Liver (tissue), 9 donors: ENCODE measurements around the gene IL17B. TPM values are rescaled to one million over a fixed set of nuclear protein-coding genes. Genes with fewer than 3 reads are reported as not detected.
A peak's percentile ranks its signal among the peaks of the same experiment; 100 is the strongest.

Experiments
- DNase-seq: peaks from one replicate; pipeline ENCODE4 v3.0.0-alpha.2; 2017; ENCODE audit warnings: low spot score
- H3K27ac ChIP-seq, 2 donors: one replicate each; pipeline ENCODE4 v1.7.0; 2013; ENCODE audit warnings: inconsistent platforms in 2 of 2, low read length in 2 of 2, control low read depth in 1 of 2, low read depth in 1 of 2, mild to moderate bottlenecking in 1 of 2
- H3K27me3 ChIP-seq, 4 donors: one replicate each; pipeline versions ENCODE4 v1.6.1 to v1.7.0; 2013; ENCODE audit warnings: low read length in 3 of 4, inconsistent platforms in 1 of 4, mild to moderate bottlenecking in 1 of 4, moderate library complexity in 1 of 4; ENCODE audit not compliant: control insufficient read depth in 4 of 4, insufficient read depth in 4 of 4
- H3K36me3 ChIP-seq, 4 donors: one replicate each; pipeline versions ENCODE4 v1.6.1 to v1.7.0; 2013; ENCODE audit warnings: low read length in 3 of 4, mild to moderate bottlenecking in 3 of 4, low read depth in 1 of 4, moderate library complexity in 1 of 4; ENCODE audit not compliant: control insufficient read depth in 4 of 4, insufficient read depth in 3 of 4
- H3K4me1 ChIP-seq, 4 donors: one replicate each; pipeline versions ENCODE4 v1.6.1 to v1.7.0; 2013; ENCODE audit warnings: low read length in 3 of 4, mild to moderate bottlenecking in 3 of 4, moderate library complexity in 1 of 4; ENCODE audit not compliant: control insufficient read depth in 4 of 4, insufficient read depth in 4 of 4
- H3K4me3 ChIP-seq, 3 donors: one replicate each; pipeline versions ENCODE4 v1.6.1 to v1.7.0; 2013; ENCODE audit warnings: low read length in 3 of 3, control low read depth in 1 of 3, low read depth in 1 of 3, mild to moderate bottlenecking in 1 of 3
- H3K9ac ChIP-seq, 2 donors: one replicate each; pipeline ENCODE4 v1.7.0; 2013; ENCODE audit warnings: low read length in 2 of 2, mild to moderate bottlenecking in 2 of 2, moderate library complexity in 2 of 2, control low read depth in 1 of 2, low read depth in 1 of 2
- H3K9me3 ChIP-seq, 4 donors: one replicate each; pipeline versions ENCODE4 v1.6.1 to v1.7.0; 2013; ENCODE audit warnings: low read length in 3 of 4; ENCODE audit not compliant: control insufficient read depth in 4 of 4
- EGR1 ChIP-seq, 2 donors: IDR thresholded peaks; 2 replicates each; pipeline ENCODE4 v1.6.1; 2016 to 2018; ENCODE audit warnings: antibody characterized with exemption in 2 of 2, low read depth in 2 of 2
- FOXA1 ChIP-seq: IDR thresholded peaks from 2 replicates; pipeline ENCODE4 v1.6.1; 2016; ENCODE audit warnings: antibody characterized with exemption
- FOXA2 ChIP-seq: IDR thresholded peaks from 2 replicates; pipeline ENCODE4 v1.6.1; 2016; ENCODE audit warnings: antibody characterized with exemption
- GABPA ChIP-seq, 2 donors: IDR thresholded peaks in 1 of 2; conservative IDR thresholded peaks in 1 of 2; 2 replicates each; pipeline ENCODE4 v1.6.1; 2016; ENCODE audit warnings: antibody characterized with exemption in 2 of 2, mild to moderate bottlenecking in 1 of 2, moderate library complexity in 1 of 2
- HNF4A ChIP-seq, 2 donors: conservative IDR thresholded peaks; 2 replicates each; pipeline ENCODE4 v1.6.1; 2016; ENCODE audit warnings: antibody characterized with exemption in 2 of 2, mild to moderate bottlenecking in 2 of 2
- HNF4G ChIP-seq: IDR thresholded peaks from 2 replicates; pipeline ENCODE4 v1.6.1; 2016; ENCODE audit warnings: antibody characterized with exemption
- JUND ChIP-seq, 2 donors: IDR thresholded peaks; 2 replicates each; pipeline ENCODE4 v1.6.1; 2016; ENCODE audit warnings: antibody characterized with exemption in 2 of 2
- NR2F2 ChIP-seq: IDR thresholded peaks from 2 replicates; pipeline ENCODE4 v1.6.1; 2016; ENCODE audit warnings: antibody characterized with exemption
- RAD21 ChIP-seq, 2 donors: IDR thresholded peaks; 2 replicates each; pipeline ENCODE4 v1.6.1; 2016; ENCODE audit warnings: antibody characterized with exemption in 2 of 2, mild to moderate bottlenecking in 2 of 2
- RXRA ChIP-seq, 2 donors: IDR thresholded peaks; 2 replicates each; pipeline ENCODE4 v1.6.1; 2017 to 2018; ENCODE audit warnings: antibody characterized with exemption in 2 of 2, mild to moderate bottlenecking in 1 of 2
- SP1 ChIP-seq: IDR thresholded peaks from 2 replicates; pipeline ENCODE4 v1.6.1; 2018; ENCODE audit warnings: antibody characterized with exemption, mild to moderate bottlenecking
- TAF1 ChIP-seq: conservative IDR thresholded peaks from 2 replicates; pipeline ENCODE4 v1.6.1; 2016; ENCODE audit warnings: antibody characterized with exemption, mild to moderate bottlenecking
- YY1 ChIP-seq: IDR thresholded peaks from 2 replicates; pipeline ENCODE4 v1.6.1; 2016; ENCODE audit warnings: antibody characterized with exemption, mild to moderate bottlenecking
- WGBS: extraction: QIAGEN DNeasy Blood & Tissue Kit; methylation state at CpG from one replicate; pipeline ENCODE4 v1.1.7; 2013; 5-methylcytosine and 5-hydroxymethylcytosine counted together
- polyA plus RNA-seq, 2 donors: library from polyadenylated mRNA; stranded (reverse) in 1 of 2; unstranded in 1 of 2; fragments of 200-250 nt in 1 of 2; fragments of >200 nt in 1 of 2; fragmentation: Nextera tagmentation in 1 of 2; extraction: Ambion mirVana in 1 of 2; gene quantifications; one replicate each; pipeline versions ENCODE4 v1.2.1 to v1.2.3, GENCODE V29; 2013 to 2015
- total RNA-seq, 2 donors: library from RNA; depleted of rRNA; stranded (reverse); fragments of >200 nt; gene quantifications; one replicate each; pipeline ENCODE4 v1.2.3, GENCODE V29; 2014
- TF ChIP-seq, protein P1 (sequence below): IDR thresholded peaks from 2 replicates; pipeline ENCODE4 v1.6.1; 2016; ENCODE audit warnings: antibody characterized with exemption
- TF ChIP-seq, protein P2 (sequence below): IDR thresholded peaks from 2 replicates; pipeline ENCODE4 v1.6.1; 2016; ENCODE audit warnings: antibody characterized with exemption, mild to moderate bottlenecking
- TF ChIP-seq, protein P3 (sequence below): IDR thresholded peaks from 2 replicates; pipeline ENCODE4 v1.6.1; 2016; ENCODE audit warnings: antibody characterized with exemption
- TF ChIP-seq, protein P4 (sequence below): fragments of 150-350 bp; IDR thresholded peaks from 2 replicates; pipeline ENCODE4 v1.5.1; 2017; ENCODE audit warnings: improper control_type of control experiment, low read depth, low read length; ENCODE audit not compliant: missing input control
- TF ChIP-seq, protein P5 (sequence below): IDR thresholded peaks from 2 replicates; pipeline ENCODE4 v1.6.1; 2016; ENCODE audit warnings: antibody characterized with exemption
- donor health status: healthy.
- donor health status: healthy.
- donor health status: healthy.
- donor health status: healthy.
- donor health status: healthy.

IL17B gene
- total and polyA plus RNA-seq, 4 donors: not detected

DNA sequence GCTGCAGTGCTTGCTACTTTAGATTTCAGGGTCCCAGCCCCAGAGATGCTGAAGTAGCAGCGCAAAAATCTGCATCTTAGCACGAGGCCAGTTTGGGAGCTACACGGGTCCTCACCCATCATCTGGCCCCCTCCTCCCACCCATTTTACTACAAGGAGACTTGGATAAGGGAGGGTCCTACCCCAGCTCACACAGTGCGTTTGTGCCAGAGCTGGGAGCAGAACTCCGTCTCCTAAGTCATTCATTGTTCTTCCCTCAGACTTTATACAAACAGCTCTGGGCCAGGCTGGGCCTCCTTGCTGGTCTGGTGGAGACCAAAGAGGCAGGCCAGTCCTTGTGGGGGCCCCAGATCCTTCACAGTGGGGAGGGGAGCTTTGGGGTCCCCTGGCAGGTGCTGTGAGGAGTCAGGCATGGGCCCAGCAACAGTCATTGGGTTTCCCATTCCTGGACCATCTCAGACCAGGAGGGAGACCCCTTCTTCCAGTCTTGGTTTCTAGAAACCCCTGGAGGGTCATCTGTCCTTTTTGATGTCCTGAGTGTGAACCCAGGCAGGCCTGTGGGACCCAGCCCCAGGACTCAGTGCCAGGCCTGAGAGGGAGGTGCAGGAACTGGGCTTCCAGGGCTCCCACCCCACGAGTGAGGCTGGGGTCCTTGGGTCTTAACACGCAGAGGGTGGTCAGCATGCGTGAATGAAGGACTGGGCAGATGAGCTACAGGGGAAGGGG lies 2.3 kb upstream of the IL17B start (continued):
- TF ChIP-seq, protein P1, sequence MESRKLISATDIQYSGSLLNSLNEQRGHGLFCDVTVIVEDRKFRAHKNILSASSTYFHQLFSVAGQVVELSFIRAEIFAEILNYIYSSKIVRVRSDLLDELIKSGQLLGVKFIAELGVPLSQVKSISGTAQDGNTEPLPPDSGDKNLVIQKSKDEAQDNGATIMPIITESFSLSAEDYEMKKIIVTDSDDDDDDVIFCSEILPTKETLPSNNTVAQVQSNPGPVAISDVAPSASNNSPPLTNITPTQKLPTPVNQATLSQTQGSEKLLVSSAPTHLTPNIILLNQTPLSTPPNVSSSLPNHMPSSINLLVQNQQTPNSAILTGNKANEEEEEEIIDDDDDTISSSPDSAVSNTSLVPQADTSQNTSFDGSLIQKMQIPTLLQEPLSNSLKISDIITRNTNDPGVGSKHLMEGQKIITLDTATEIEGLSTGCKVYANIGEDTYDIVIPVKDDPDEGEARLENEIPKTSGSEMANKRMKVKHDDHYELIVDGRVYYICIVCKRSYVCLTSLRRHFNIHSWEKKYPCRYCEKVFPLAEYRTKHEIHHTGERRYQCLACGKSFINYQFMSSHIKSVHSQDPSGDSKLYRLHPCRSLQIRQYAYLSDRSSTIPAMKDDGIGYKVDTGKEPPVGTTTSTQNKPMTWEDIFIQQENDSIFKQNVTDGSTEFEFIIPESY: no peak
- TF ChIP-seq JUND (IDR thresholded peaks at IDR 0.05): no peak

DNA sequence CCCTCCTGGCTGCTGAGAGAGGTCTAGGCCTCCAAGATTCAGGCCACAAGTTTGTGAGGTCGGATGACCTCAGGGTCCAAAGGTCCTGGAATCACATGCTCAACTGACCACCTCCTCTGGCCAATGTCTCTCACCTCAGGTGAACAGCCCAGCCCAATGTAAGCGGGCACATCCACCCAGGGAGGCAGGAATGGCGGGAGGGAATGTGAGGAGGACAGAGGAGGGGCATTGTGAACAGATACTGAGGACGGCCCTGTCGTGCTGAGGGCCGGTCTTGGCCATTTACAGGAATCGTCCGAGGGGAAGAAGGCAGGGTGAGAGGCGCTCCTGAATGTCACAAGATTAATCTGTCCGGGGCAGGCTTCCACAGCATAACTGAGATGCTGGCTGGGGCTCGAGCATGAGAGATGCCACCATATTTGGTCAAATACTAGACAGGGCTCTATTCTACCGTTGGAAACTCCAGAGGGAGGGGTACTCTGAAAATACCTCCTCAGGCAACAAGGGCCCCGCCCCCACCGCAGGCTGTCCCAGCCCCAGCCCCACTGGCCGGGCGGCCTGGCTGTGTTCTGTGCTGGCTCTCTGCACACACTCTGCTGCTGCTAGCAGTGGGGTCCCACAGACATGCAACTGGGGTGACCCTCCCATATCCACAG lies 1.5 kb upstream of the IL17B start:
- no peak for TF ChIP-seq YY1
- TF ChIP-seq HNF4A (conservative IDR thresholded peaks at IDR 0.05): peak in 1 of 2 donors; percentile 20
- no peak for TF ChIP-seq RAD21 (IDR thresholded peaks at IDR 0.05)
- TF ChIP-seq NR2F2: peak; percentile 48
- no peak for TF ChIP-seq SP1
- no peak for TF ChIP-seq JUND (IDR thresholded peaks at IDR 0.05)
- no peak for DNase-seq
- no peak overlapping the region for H3K27ac ChIP-seq
- H3K9me3 ChIP-seq: no peaks in the 10 kb centered on the region
- H3K27me3 ChIP-seq: no peaks in the 10 kb centered on the region
- 74% methylated on average over 16 of the region's 16 CpGs for WGBS
- no peak overlapping the region for H3K4me3 ChIP-seq
- no peak overlapping the region for H3K9ac ChIP-seq
- H3K36me3 ChIP-seq: no peaks in the 10 kb centered on the region
- peaks cover 0 to 6% (median 0%) of the 10 kb centered on the region in 4 donors for H3K4me1 ChIP-seq

DNA sequence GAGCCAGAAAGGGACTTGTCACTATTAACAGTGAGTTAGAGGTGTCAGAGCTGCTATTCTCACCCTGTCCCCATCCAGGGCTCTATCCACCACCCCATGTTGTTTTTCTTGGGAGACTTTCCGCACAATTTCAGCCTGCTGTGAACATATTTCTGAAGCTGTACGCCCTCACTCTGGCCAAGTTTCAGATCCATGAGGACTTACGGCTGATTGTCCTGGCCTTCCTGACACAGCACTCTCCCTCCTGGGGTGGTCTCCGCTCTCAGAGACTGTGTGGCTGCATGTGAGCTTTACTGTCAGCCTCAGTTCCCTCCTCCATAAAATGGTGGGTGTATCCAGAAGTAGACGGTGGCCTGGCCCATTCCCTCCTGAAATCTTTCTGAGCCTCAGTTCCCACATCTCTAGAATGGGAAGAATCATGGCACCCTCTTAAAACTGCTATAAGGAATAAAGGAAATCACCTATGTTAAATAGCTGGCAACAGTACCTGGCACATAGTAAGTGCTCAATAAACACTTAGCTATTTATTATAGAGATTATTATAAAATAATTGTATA lies 804 bp upstream of the IL17B start:
- no peak overlapping the region for H3K27ac ChIP-seq
- WGBS: 92% methylated on average over 5 of the region's 5 CpGs
- peaks cover 0 to 6% (median 0%) of the 10 kb centered on the region in 4 donors for H3K4me1 ChIP-seq
- no peak overlapping the region for H3K9ac ChIP-seq
- no peaks in the 10 kb centered on the region for H3K36me3 ChIP-seq
- no peaks in the 10 kb centered on the region for H3K9me3 ChIP-seq
- H3K27me3 ChIP-seq: no peaks in the 10 kb centered on the region
- TF ChIP-seq FOXA1 (no peak), HNF4A (conservative IDR thresholded peaks at IDR 0.05) (no peak), JUND (IDR thresholded peaks at IDR 0.05) (no peak), FOXA2 (no peak), HNF4G (no peak), YY1 (no peak), EGR1 (IDR thresholded peaks at IDR 0.05; ENCODE audit: low read depth in 2 of 2) (no peak), GABPA (IDR thresholded peaks at IDR 0.05 in 1 of 2, conservative IDR thresholded peaks at IDR 0.05 in 1 of 2) (no peak), TAF1 (no peak), RXRA (IDR thresholded peaks at IDR 0.05) (no peak), RAD21 (IDR thresholded peaks at IDR 0.05) (no peak), SP1 (no peak), NR2F2 (no peak)
- TF ChIP-seq, protein P2, sequence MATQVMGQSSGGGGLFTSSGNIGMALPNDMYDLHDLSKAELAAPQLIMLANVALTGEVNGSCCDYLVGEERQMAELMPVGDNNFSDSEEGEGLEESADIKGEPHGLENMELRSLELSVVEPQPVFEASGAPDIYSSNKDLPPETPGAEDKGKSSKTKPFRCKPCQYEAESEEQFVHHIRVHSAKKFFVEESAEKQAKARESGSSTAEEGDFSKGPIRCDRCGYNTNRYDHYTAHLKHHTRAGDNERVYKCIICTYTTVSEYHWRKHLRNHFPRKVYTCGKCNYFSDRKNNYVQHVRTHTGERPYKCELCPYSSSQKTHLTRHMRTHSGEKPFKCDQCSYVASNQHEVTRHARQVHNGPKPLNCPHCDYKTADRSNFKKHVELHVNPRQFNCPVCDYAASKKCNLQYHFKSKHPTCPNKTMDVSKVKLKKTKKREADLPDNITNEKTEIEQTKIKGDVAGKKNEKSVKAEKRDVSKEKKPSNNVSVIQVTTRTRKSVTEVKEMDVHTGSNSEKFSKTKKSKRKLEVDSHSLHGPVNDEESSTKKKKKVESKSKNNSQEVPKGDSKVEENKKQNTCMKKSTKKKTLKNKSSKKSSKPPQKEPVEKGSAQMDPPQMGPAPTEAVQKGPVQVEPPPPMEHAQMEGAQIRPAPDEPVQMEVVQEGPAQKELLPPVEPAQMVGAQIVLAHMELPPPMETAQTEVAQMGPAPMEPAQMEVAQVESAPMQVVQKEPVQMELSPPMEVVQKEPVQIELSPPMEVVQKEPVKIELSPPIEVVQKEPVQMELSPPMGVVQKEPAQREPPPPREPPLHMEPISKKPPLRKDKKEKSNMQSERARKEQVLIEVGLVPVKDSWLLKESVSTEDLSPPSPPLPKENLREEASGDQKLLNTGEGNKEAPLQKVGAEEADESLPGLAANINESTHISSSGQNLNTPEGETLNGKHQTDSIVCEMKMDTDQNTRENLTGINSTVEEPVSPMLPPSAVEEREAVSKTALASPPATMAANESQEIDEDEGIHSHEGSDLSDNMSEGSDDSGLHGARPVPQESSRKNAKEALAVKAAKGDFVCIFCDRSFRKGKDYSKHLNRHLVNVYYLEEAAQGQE: no peak
- TF ChIP-seq, protein P3, sequence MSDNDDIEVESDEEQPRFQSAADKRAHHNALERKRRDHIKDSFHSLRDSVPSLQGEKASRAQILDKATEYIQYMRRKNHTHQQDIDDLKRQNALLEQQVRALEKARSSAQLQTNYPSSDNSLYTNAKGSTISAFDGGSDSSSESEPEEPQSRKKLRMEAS: no peak
- TF ChIP-seq, protein P4, sequence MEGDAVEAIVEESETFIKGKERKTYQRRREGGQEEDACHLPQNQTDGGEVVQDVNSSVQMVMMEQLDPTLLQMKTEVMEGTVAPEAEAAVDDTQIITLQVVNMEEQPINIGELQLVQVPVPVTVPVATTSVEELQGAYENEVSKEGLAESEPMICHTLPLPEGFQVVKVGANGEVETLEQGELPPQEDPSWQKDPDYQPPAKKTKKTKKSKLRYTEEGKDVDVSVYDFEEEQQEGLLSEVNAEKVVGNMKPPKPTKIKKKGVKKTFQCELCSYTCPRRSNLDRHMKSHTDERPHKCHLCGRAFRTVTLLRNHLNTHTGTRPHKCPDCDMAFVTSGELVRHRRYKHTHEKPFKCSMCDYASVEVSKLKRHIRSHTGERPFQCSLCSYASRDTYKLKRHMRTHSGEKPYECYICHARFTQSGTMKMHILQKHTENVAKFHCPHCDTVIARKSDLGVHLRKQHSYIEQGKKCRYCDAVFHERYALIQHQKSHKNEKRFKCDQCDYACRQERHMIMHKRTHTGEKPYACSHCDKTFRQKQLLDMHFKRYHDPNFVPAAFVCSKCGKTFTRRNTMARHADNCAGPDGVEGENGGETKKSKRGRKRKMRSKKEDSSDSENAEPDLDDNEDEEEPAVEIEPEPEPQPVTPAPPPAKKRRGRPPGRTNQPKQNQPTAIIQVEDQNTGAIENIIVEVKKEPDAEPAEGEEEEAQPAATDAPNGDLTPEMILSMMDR: no peak
- TF ChIP-seq, protein P5, sequence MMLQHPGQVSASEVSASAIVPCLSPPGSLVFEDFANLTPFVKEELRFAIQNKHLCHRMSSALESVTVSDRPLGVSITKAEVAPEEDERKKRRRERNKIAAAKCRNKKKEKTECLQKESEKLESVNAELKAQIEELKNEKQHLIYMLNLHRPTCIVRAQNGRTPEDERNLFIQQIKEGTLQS: no peak
- TF ChIP-seq, protein P1: no peak
- no peak for DNase-seq
- no peak overlapping the region for H3K4me3 ChIP-seq
